CD4-positive, alpha-beta T cell (primary cell): ENCODE results near the gene IL31RA. TPM values are rescaled to one million over a fixed set of nuclear protein-coding genes. Genes with fewer than 3 reads are reported as not detected.
A peak's percentile ranks its signal among the peaks of the same experiment; 100 is the strongest.

ENCODE experiments used
- ATAC-seq: fragments of 200-7000 bp; cut with Tn5 transposase; one replicate; pipeline ENCODE4 v1.10.0; 2022; ENCODE audit warnings: mild to moderate bottlenecking; ENCODE audit not compliant: poor library complexity
- CTCF ChIA-PET: fragments of 350-600 bp; sonication (Branson Sonifier 250); formaldehyde crosslinking; loops from one replicate; lab custom pipeline; 2021; ENCODE audit warnings: antibody characterized with exemption, inconsistent platforms; lab: Charles Lee
- POLR2A ChIA-PET: fragments of 350-600 bp; sonication (Branson Sonifier 250); formaldehyde crosslinking; loops from one replicate; lab custom pipeline; 2021; ENCODE audit warnings: antibody characterized with exemption, inconsistent platforms; lab: Charles Lee
- DNase-seq, 14 experiments: peaks; one replicate each; pipeline ENCODE4 v3.0.0-alpha.2; 2013 to 2020; ENCODE audit warnings: mixed read lengths in 2 of 14
- H3K27ac ChIP-seq, 2 donors: one replicate each; pipeline versions ENCODE4 v1.5.1 to v1.7.0; 2013; ENCODE audit warnings: low read length in 2 of 2, low read depth in 1 of 2, mild to moderate bottlenecking in 1 of 2
- H3K27me3 ChIP-seq, 2 experiments: 1 replicate in 1 of 2; 2 replicates in 1 of 2; pipeline versions ENCODE4 v1.6.1 to v1.7.0; 2013; ENCODE audit warnings: low read length in 2 of 2, control low read depth in 1 of 2, mild to moderate bottlenecking in 1 of 2, moderate library complexity in 1 of 2; ENCODE audit not compliant: insufficient read depth in 2 of 2, control insufficient read depth in 1 of 2
- H3K36me3 ChIP-seq: one replicate; pipeline ENCODE4 v1.6.1; 2013; ENCODE audit warnings: low read length, control low read depth; ENCODE audit not compliant: insufficient read depth
- H3K4me1 ChIP-seq: one replicate; pipeline ENCODE4 v1.6.1; 2013; ENCODE audit warnings: low read length, control low read depth; ENCODE audit not compliant: insufficient read depth
- H3K4me3 ChIP-seq: one replicate; pipeline ENCODE4 v1.5.1; 2013; ENCODE audit warnings: mild to moderate bottlenecking, low read length, moderate library complexity
- H3K9me3 ChIP-seq, 2 experiments: 1 replicate in 1 of 2; 2 replicates in 1 of 2; pipeline versions ENCODE4 v1.6.1 to v1.7.0; 2013; ENCODE audit warnings: low read length in 2 of 2, mild to moderate bottlenecking in 2 of 2, control low read depth in 1 of 2, moderate library complexity in 1 of 2; ENCODE audit not compliant: control insufficient read depth in 1 of 2, insufficient read depth in 1 of 2
- H3K27ac Mint-ChIP-seq: one replicate; pipeline ENCODE4 v1.8.0; 2020; ENCODE audit warnings: mixed read lengths
- H3K27me3 Mint-ChIP-seq: one replicate; pipeline ENCODE4 v1.8.0; 2021; ENCODE audit warnings: mixed read lengths
- H3K36me3 Mint-ChIP-seq: one replicate; pipeline ENCODE4 v1.8.0; 2021; ENCODE audit warnings: low read depth, mixed read lengths
- H3K4me1 Mint-ChIP-seq: one replicate; pipeline ENCODE4 v1.8.0; 2021; ENCODE audit warnings: low read depth, mixed read lengths
- H3K4me3 Mint-ChIP-seq: one replicate; pipeline ENCODE4 v1.8.0; 2020; ENCODE audit warnings: mild to moderate bottlenecking, mixed read lengths
- H3K9me3 Mint-ChIP-seq: one replicate; pipeline ENCODE4 v1.8.0; 2020; ENCODE audit warnings: mixed read lengths
- intact Hi-C, 2 experiments: fragments of 100-400 bp; cut with DNase I in 1 of 2; cut with micrococcal nuclease in 1 of 2; formaldehyde crosslinking; loops; one replicate each; pipeline versions ENCODE4 v1.15.1 to v1.9.0; 2023 to 2025; cut with DNase I, micrococcal nuclease
- total RNA-seq, 174 experiments: library from RNA in 2 of 174; stranded (reverse) in 2 of 174; gene quantifications; one replicate each; pipeline ENCODE4 v1.2.3 and lab custom pipeline; 2021 to 2026
- TF ChIP-seq, protein P1 (sequence below): fragments of 200-600 bp; IDR thresholded peaks from one replicate; pipeline ENCODE4 v1.8.0; 2022; ENCODE audit warnings: antibody characterized with exemption, mild to moderate bottlenecking

The IL31RA gene
- total RNA-seq, 2 experiments from 2014 or later, result not detected

DNA sequence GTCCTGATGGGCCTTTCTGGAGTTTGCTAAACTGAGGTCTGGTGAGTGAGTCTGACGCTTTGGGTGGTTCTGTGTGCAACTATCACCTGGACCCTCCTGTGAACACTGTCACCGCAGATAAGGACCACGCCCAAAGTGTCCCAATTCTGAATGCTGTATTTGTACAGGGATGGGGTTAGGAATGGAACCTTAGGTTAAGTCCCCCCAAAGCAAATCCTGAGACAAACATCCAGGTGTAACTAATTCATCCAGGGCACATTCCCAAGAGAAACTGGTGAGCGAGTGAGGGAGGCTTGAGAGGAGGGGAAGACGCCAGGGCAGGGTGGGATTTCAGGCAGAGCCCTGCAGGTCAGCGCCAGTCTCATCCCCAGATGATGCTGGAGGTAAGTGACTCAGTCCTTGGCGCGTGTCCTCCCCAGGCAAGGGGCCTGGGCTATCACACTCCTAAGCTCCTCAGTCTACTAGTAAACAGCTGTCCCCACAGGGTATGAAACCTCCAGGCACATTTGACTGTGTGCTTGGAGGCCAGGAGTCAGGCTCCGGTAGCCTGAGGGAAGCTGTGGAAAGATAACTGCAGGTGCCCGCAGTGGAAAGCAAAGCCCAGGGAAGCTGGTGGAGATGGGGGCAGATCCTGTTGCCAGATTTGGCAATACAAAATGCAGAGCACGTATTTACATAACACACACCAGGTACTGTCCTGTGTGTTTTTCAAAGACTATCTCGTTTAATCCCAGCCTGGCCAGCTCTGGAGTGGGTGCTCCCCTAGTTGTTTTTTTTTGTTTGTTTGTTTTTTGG lies 76.9 kb downstream of the IL31RA start:
- Mint-ChIP-seq H3K27ac (no peak overlapping the region), H3K4me3 (no peak overlapping the region), H3K36me3 (no peaks in the 10 kb centered on the region), H3K4me1 (peaks cover 8% of the 10 kb centered on the region), H3K9me3 (no peaks in the 10 kb centered on the region), H3K27me3 (no peaks in the 10 kb centered on the region)
- CTCF ChIA-PET, result interaction anchor here (0.6 kb wide), 1 partner anchor 125 kb away, joined by 4 read pairs; no protein-coding TSS in a partner anchor
- POLR2A ChIA-PET, result no interaction called here
- DNase-seq, result no peak
- peaks cover 13% of the 10 kb centered on the region for H3K4me1 ChIP-seq
- TF ChIP-seq, protein P1, sequence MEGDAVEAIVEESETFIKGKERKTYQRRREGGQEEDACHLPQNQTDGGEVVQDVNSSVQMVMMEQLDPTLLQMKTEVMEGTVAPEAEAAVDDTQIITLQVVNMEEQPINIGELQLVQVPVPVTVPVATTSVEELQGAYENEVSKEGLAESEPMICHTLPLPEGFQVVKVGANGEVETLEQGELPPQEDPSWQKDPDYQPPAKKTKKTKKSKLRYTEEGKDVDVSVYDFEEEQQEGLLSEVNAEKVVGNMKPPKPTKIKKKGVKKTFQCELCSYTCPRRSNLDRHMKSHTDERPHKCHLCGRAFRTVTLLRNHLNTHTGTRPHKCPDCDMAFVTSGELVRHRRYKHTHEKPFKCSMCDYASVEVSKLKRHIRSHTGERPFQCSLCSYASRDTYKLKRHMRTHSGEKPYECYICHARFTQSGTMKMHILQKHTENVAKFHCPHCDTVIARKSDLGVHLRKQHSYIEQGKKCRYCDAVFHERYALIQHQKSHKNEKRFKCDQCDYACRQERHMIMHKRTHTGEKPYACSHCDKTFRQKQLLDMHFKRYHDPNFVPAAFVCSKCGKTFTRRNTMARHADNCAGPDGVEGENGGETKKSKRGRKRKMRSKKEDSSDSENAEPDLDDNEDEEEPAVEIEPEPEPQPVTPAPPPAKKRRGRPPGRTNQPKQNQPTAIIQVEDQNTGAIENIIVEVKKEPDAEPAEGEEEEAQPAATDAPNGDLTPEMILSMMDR, result no peak
- no peak overlapping the region for H3K27ac ChIP-seq
- intact Hi-C loops, result no loop called here
- no peaks in the 10 kb centered on the region for H3K36me3 ChIP-seq
- no peak overlapping the region for H3K4me3 ChIP-seq
- no peaks in the 10 kb centered on the region for H3K9me3 ChIP-seq
- ATAC-seq, result no peak
- H3K27me3 ChIP-seq, result no peaks in the 10 kb centered on the region

DNA sequence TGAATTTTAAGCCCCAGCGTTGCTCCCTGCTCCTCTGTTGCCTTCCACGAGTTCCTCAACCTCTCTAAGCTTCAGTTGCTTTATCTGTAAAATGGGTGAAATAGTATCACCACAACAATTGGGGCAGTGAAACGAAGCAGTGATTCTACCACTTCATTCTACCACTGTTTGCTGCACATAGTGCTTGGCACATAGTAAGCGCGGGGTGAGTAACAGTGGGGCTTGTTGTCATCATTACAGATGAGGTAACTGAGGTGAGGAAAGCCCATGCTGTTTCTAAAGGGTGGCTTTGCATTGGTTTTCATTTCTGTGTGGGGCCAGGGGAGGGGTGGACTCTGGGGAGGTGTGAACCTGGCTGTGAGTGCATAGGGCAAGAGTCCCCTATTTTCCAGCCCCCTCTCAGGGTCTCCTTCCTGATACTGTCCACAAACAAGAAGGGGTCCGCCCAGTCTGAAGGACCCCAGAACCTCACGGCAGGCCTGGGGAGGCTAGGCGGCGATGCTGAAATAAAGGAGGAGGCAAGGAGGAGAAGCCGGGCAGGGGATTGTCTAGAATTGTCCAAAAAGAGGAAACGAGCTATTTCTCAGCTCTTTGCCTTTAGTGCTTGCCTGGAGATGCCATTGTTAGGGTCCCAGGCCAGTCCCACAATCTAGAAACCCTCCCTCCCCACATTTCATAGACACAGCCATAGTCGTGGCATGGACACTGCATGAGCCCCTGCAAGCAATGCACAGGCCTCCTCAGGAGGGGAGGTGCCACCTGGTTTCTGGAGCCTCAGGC lies 78.1 kb downstream of the IL31RA start:
- no peaks in the 10 kb centered on the region for H3K36me3 ChIP-seq
- no peaks in the 10 kb centered on the region for H3K27me3 Mint-ChIP-seq
- H3K27ac Mint-ChIP-seq, result no peak overlapping the region
- no peaks in the 10 kb centered on the region for H3K4me1 Mint-ChIP-seq
- no peak for ATAC-seq
- peaks cover 1% of the 10 kb centered on the region for H3K4me1 ChIP-seq
- ChIA-PET POLR2A (no interaction called here), CTCF (no interaction called here)
- H3K36me3 Mint-ChIP-seq, result no peaks in the 10 kb centered on the region
- H3K9me3 Mint-ChIP-seq, result no peaks in the 10 kb centered on the region
- no peak for DNase-seq
- TF ChIP-seq, protein P1, result no peak
- no peaks in the 10 kb centered on the region for H3K27me3 ChIP-seq
- no peak overlapping the region for H3K27ac ChIP-seq
- intact Hi-C loops, result no loop called here
- H3K4me3 Mint-ChIP-seq, result no peak overlapping the region
- H3K4me3 ChIP-seq, result no peak overlapping the region
- no peaks in the 10 kb centered on the region for H3K9me3 ChIP-seq

DNA sequence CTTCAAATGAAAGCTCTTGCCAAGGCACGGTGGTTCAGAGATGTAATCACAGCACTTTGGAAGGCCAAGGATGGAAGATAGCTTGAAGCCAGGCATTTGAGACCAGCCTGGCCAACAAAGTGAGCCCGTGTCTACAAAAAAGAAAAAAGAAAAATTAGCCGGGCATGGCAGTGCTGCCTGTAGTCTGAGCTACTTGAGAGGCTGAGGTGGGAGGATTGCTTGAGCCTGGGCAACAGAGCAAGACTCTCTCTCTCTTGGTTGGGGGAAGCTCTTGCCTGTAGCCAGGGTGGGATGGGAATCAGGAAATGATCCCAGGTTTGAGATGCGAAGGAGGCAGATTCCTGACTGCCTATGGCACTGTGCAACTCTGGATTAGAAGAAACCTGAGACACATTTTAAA lies 81.5 kb downstream of the IL31RA start:
- intact Hi-C loops, result no loop called here
- Histone ChIP-seq H3K27ac (no peak overlapping the region), H3K27me3 (no peaks in the 10 kb centered on the region), H3K4me1 (no peaks in the 10 kb centered on the region), H3K4me3 (no peak overlapping the region), H3K36me3 (no peaks in the 10 kb centered on the region), H3K9me3 (no peaks in the 10 kb centered on the region)
- DNase-seq, result no peak
- H3K9me3 Mint-ChIP-seq, result no peaks in the 10 kb centered on the region
- H3K4me3 Mint-ChIP-seq, result no peak overlapping the region
- TF ChIP-seq, protein P1, result no peak
- POLR2A ChIA-PET, result interaction anchor here (0.7 to 1.7 kb wide), 4 partner anchors 10 to 268 kb away, joined by 3 to 5 read pairs (median 4); no protein-coding TSS in a partner anchor
- no peaks in the 10 kb centered on the region for H3K27me3 Mint-ChIP-seq
- CTCF ChIA-PET, result interaction anchor here (1.3 to 1.4 kb wide), 2 partner anchors 9 to 268 kb away, joined by 4 read pairs; no protein-coding TSS in a partner anchor
- peaks cover 20% of the 10 kb centered on the region for H3K4me1 Mint-ChIP-seq
- no peak for ATAC-seq
- peaks cover 19% of the 10 kb centered on the region for H3K36me3 Mint-ChIP-seq
- peak overlapping the region; percentile 57 for H3K27ac Mint-ChIP-seq
